Endothelial cell of umbilical vein (primary cell): ENCODE data around the gene CDK2. TPM values are rescaled to one million over a fixed set of nuclear protein-coding genes. Genes with fewer than 3 reads are reported as not detected.

Experiments used
- BruUV-seq: library from RNA; stranded (reverse); fragments of 400-500 nt; replicated peaks from 2 replicates; lab custom pipeline; 2021; lab: Mats Ljungman, UMichigan
- CTCF ChIA-PET: fragments of 300-600, 350-600 bp; sonication (Branson Sonifier 250); formaldehyde crosslinking; loops from one replicate; lab custom pipeline; 2021; ENCODE audit warnings: antibody characterized with exemption, inconsistent platforms; lab: Charles Lee
- POLR2A ChIA-PET: fragments of 300-600, 350-600 bp; sonication (Branson Sonifier 250); formaldehyde crosslinking; loops from one replicate; lab custom pipeline; 2021; ENCODE audit warnings: antibody characterized with exemption, inconsistent platforms; lab: Charles Lee
- DNase-seq: peaks from one replicate; pipeline ENCODE4 v3.0.0-alpha.2; 2011; ENCODE audit warnings: low read depth, low spot score
- FAIRE-seq: peaks from 2 replicates; lab custom pipeline; 2011; peaks lifted over from hg19 to GRCh38; lab: Jason Lieb, UNC
- H2AFZ ChIP-seq: 2 replicates; pipeline ENCODE4 v1.6.0; 2012; ENCODE audit warnings: low read depth, low read length, control low read depth, inconsistent platforms
- H3K27ac ChIP-seq: 2 replicates; pipeline ENCODE4 v1.5.1; 2011; ENCODE audit warnings: low read depth, mild to moderate bottlenecking, control low read depth, low read length, moderate library complexity; ENCODE audit not compliant: insufficient read depth
- H3K27me3 ChIP-seq, 2 experiments: 2 replicates each; pipeline versions ENCODE4 v1.6.0 to v1.6.1; 2011; ENCODE audit warnings: low read length in 2 of 2, mixed read lengths in 1 of 2; ENCODE audit not compliant: control insufficient read depth in 2 of 2, insufficient read depth in 2 of 2
- H3K36me3 ChIP-seq, 2 experiments: 2 replicates in 1 of 2; 3 replicates in 1 of 2; pipeline ENCODE4 v1.5.1; 2011; ENCODE audit warnings: low read length in 2 of 2, mild to moderate bottlenecking in 1 of 2, moderate library complexity in 1 of 2; ENCODE audit not compliant: control insufficient read depth in 2 of 2, insufficient read depth in 2 of 2; ENCODE audit errors: extremely low read depth in 1 of 2
- H3K4me1 ChIP-seq: 3 replicates; pipeline ENCODE4 v1.5.1; 2011; ENCODE audit warnings: mild to moderate bottlenecking, low read length; ENCODE audit not compliant: control insufficient read depth, insufficient read depth; ENCODE audit errors: extremely low read depth
- H3K4me2 ChIP-seq: 2 replicates; pipeline ENCODE4 v1.6.1; 2011; ENCODE audit warnings: low read length, control low read depth, mixed read lengths; ENCODE audit not compliant: insufficient read depth
- H3K4me3 ChIP-seq, 3 experiments: fragments of 200-600 bp in 1 of 3; sonication (generic), shearing (Covaris generic) in 1 of 3; replicated peaks in 1 of 3; 2 replicates each; pipeline ENCODE4 v1.5.1; 2011 to 2016; ENCODE audit warnings: control low read depth in 3 of 3, low read length in 3 of 3, mild to moderate bottlenecking in 2 of 3, inconsistent platforms in 1 of 3, low read depth in 1 of 3, moderate library complexity in 1 of 3; ENCODE audit not compliant: insufficient read depth in 1 of 3
- H3K79me2 ChIP-seq: 2 replicates; pipeline ENCODE4 v1.6.0; 2012; ENCODE audit warnings: low read length, inconsistent platforms; ENCODE audit not compliant: control insufficient read depth, insufficient read depth
- H3K9ac ChIP-seq: replicated peaks from 2 replicates; pipeline ENCODE3; 2011; ENCODE audit warnings: low read length, control low read depth; ENCODE audit not compliant: insufficient read depth; ENCODE audit errors: extremely low read depth
- H3K9me1 ChIP-seq: replicated peaks from 3 replicates; pipeline ENCODE4 v1.6.0; 2011; ENCODE audit warnings: mild to moderate bottlenecking, low read length; ENCODE audit not compliant: control insufficient read depth, insufficient read depth; ENCODE audit errors: extremely low read depth
- H3K9me3 ChIP-seq: replicated peaks from 2 replicates; pipeline ENCODE4 v1.5.1; 2012; ENCODE audit warnings: low read length, inconsistent platforms; ENCODE audit not compliant: control insufficient read depth, insufficient read depth
- H4K20me1 ChIP-seq: replicated peaks from 2 replicates; pipeline ENCODE3; 2011; ENCODE audit warnings: mild to moderate bottlenecking, low read length; ENCODE audit not compliant: control insufficient read depth, insufficient read depth; ENCODE audit errors: extremely low read depth
- CTCF ChIP-seq, 2 donors: IDR thresholded peaks; 1 replicate in 1 of 2; 2 replicates in 1 of 2; pipeline ENCODE4 v1.5.1; 2011; ENCODE audit warnings: low read length in 2 of 2, mild to moderate bottlenecking in 2 of 2, moderate library complexity in 2 of 2, control low read depth in 1 of 2, inconsistent platforms in 1 of 2, low read depth in 1 of 2; ENCODE audit not compliant: insufficient read depth in 1 of 2; ENCODE audit errors: extremely low read depth in 1 of 2
- GATA2 ChIP-seq: IDR thresholded peaks from 2 replicates; pipeline ENCODE4 v1.7.0; 2011; ENCODE audit warnings: low read depth, mild to moderate bottlenecking, moderate library complexity, mixed read lengths, low read length; ENCODE audit not compliant: insufficient read length, insufficient read depth
- JUN ChIP-seq: IDR thresholded peaks from 2 replicates; pipeline ENCODE4 v1.6.1; 2011; ENCODE audit warnings: borderline replicate concordance, low read depth; ENCODE audit not compliant: insufficient read length, insufficient read depth
- MYC ChIP-seq: IDR thresholded peaks from one replicate; pipeline ENCODE4 v1.6.1; 2011; ENCODE audit warnings: mild to moderate bottlenecking, low read depth, low read length
- POLR2A ChIP-seq: IDR thresholded peaks from 2 replicates; pipeline ENCODE4 v1.6.1; 2012; ENCODE audit warnings: low read depth, mild to moderate bottlenecking, control low read depth, low read length
- POLR2AphosphoS5 ChIP-seq: IDR thresholded peaks from 2 replicates; pipeline ENCODE4 v1.6.1; 2012; ENCODE audit warnings: low read depth, mild to moderate bottlenecking, control low read depth, low read length, moderate library complexity; ENCODE audit not compliant: insufficient read depth
- dilution Hi-C: fragments of 300-500 bp; cut with MboI; formaldehyde crosslinking; loops from one replicate; pipeline ENCODE4 v1.15.0; 2019; ENCODE audit warnings: low sequenced_read_pairs; ENCODE audit not compliant: extremely low pct_ligation_motif_present
- intact Hi-C: fragments of 100-400 bp; cut with micrococcal nuclease; formaldehyde crosslinking; loops from one replicate; pipeline ENCODE4 v1.10.0; 2022
- polyA plus RNA-seq, 4 experiments: library from polyadenylated mRNA; depleted of rRNA in 3 of 4; stranded (reverse) in 3 of 4; unstranded in 1 of 4; fragments of >200 nt; gene quantifications; 2 replicates each; pipeline versions ENCODE4 v1.2.1 to v1.2.3, GENCODE V29; 2011 to 2012; ENCODE audit warnings: missing spikeins in 1 of 4
- total RNA-seq: library from RNA; stranded (reverse); gene quantifications from 2 replicates; pipeline ENCODE4 v1.2.3, GENCODE V29; 2021

The CDK2 gene
- total and polyA plus RNA-seq, 2 donors (not counting 3 experiments of a cell fraction or from before 2014, with no cell fraction given), result 46.7 to 69.8 TPM

DNA sequence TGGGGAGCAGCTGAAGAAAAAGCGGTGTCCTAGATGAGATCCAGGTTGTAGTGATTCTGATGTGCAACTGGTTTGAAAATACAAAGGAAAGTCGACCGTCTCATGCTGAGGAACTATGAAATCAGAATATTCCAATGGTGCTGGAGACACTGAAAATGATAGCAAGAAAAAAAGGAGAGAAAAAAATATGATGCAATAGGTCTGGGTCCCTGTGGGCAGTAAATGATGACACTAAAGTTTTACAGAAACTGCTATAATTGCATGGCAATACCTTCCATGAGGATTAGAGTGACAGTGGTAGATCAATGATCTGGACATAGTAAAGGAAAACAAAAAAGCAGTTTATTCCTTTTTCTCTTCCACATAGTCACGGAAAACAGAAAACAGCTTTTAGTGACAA is 41.3 kb upstream of the CDK2 start:
- DNase-seq, result no peak
- Histone ChIP-seq H3K9ac (no peak overlapping the region), H3K79me2 (peaks cover 38% of the 10 kb centered on the region), H3K27me3 (no peaks in the 10 kb centered on the region), H3K9me3 (no peaks in the 10 kb centered on the region), H2AFZ (no peak overlapping the region), H4K20me1 (no peaks in the 10 kb centered on the region), H3K4me3 (no peak overlapping the region), H3K4me1 (peaks cover 16% of the 10 kb centered on the region), H3K4me2 (peak overlapping the region; percentile 89), H3K27ac (no peak overlapping the region), H3K36me3 (no peaks in the 10 kb centered on the region), H3K9me1 (no peaks in the 10 kb centered on the region)
- CTCF ChIA-PET, result interaction anchor here (1.3 to 3.9 kb wide), 4 partner anchors 95 to 187 kb away, joined by 5 to 30 read pairs (median 12); partner anchors contain the start of genes DNAJC14, ORMDL2 and SARNP
- dilution Hi-C loops (no loop called here), intact Hi-C loops (no loop called here)
- POLR2A ChIA-PET, result interaction anchor here (3.9 kb wide), 1 partner anchor 95 kb away, joined by 15 read pairs; the partner anchor contains the start of gene DNAJC14
- peak; percentile 4 for FAIRE-seq
- no TSS peak for BruUV-seq
- TF ChIP-seq GATA2, result no peak
- TF ChIP-seq POLR2A, result no peak
- no peak for TF ChIP-seq JUN
- no peak for TF ChIP-seq CTCF (IDR thresholded peaks at IDR 0.05; ENCODE audit: extremely low read depth in 1 of 2, insufficient read depth in 1 of 2, low read depth in 1 of 2, low read length in 2 of 2)
- TF ChIP-seq MYC, result no peak
- TF ChIP-seq POLR2AphosphoS5, result no peak
